Measurements from ENCODE around the gene APCDD1L. TPM values are rescaled to one million over a fixed set of nuclear protein-coding genes. Genes with fewer than 3 reads are reported as not detected.

APCDD1L gene
- polyA plus RNA-seq, 2 donors = 0.06 to 0.09 TPM

DNA sequence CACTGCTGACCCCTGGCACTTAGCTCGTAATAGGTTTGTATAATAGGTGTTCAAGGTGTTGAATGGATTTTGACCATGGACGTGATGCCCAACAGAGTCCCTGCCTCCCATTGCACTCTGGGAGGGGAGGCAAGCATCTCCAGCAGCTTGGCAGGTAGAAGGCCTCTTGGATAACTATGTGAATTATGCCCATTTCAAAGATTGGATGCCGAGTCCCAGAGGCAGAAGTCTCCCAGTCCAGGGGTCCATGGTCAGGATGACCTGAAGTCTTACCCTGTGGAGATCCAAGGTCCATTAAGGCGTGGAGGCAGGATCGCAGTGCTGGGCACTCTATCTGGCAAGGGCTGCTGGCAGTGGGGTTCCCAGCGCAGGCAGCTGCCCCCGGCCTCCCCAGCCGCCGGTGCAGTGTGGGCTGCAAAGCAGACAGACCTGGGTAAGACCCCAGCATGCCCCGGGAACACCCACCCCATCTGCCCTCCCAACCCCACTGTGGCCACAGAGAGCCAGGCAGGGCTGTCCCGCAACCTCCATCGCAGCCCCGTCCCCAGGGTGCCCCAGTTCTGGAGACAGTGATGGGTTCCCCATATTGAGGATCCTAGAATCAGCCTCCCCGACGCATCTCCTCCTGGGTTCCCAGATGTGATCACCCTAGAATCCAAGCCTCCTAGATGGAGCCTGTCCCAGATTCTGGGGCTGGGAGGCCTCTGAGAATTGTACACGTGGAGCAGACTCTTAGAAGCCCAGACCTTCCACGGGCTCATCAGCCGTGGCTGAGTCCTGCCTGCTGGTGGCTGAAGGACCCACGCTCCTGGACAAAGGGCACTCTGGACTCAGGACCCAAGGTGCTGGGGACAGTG is 44.6 kb downstream of the APCDD1L start:
- no peak overlapping the region for H3K27ac ChIP-seq (ENCODE audit: low read depth in 2 of 2, low read length in 1 of 2)
- no peaks in the 10 kb centered on the region for H3K36me3 ChIP-seq (ENCODE audit: control insufficient read depth in 2 of 2, insufficient read depth in 2 of 2, low read length in 1 of 2)
- no peaks in the 10 kb centered on the region for H3K4me1 ChIP-seq (ENCODE audit: control insufficient read depth in 2 of 2, insufficient read depth in 2 of 2, low read length in 1 of 2)
- 88 to 90% methylated on average over 19 of the region's 19 CpGs for WGBS, 2 donors
- no peak overlapping the region for H3K4me3 ChIP-seq (ENCODE audit: low read depth in 1 of 2, low read length in 2 of 2)
- no peaks in the 10 kb centered on the region for H3K9me3 ChIP-seq (ENCODE audit: control insufficient read depth in 2 of 2, insufficient read depth in 1 of 2, low read depth in 1 of 2, low read length in 1 of 2)
- no peaks in the 10 kb centered on the region for H3K27me3 ChIP-seq (ENCODE audit: control insufficient read depth in 1 of 2, insufficient read depth in 2 of 2, low read length in 2 of 2)

DNA sequence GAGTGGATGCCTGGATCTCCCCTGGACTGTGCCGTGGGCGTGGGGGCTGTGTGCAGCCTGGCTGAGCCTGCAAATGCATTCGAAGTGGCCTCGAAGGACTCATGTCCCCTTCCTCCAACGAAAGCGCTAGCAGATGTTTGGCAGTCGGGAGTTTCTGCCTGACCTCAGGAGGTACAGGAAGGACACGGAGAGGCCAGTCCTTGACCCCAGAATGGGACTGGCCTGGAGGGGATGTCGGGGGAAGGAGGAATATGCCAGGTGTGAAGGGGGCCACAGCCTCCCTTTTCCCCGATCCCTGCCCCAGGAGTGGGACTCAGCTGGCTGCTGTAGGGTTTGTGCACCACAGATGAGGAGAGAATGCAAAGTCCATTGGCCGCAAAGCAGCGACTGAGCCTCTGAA is 45.6 kb downstream of the APCDD1L start:
- no peak overlapping the region for H3K27ac ChIP-seq (ENCODE audit: low read depth in 2 of 2, low read length in 1 of 2)

DNA sequence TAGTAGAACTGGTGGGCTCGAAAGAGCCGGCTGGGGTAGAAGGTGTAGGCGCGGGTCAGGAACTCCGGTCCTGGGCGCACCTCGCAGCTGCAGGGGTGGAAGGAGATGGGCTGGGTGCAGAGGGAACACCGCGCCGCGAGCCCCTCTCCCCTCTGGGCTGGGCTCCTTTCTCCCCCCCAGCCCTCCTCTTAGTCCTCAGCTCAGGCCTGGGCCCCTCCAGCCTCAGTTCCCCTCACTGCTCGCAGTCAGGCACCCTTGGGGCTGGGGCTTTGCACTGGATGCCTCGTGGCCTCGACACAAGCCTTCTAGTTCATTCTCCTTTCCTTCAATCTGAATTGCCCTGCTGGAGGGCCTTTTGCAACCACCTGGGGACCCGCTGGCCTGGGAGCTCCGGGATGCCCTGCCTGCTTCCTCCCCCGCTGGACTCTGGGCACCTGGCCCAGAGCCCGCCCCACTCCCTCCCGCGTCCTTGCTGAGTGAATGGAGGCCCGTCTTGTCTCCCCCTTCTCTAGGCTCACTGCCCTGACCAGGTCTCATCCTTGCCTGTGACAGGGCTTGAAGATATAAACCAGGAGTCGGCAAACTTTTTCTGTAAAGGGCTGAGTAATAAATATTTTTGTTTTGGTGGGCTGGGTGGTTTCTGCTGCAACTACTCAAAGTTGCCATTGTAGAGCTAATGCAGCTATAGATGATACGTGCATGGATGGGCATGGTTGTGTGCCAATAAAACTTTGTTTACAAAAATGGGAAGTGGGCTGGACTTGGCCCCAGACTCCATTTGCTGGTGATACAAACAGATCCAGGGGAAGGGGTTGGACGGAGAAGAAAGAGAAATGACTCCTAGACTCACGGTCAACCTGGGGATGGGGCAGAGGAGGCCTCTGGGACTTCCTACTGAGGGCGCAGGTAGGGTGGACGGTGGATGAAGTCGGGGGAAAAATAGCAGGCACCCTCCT is 47.3 kb downstream of the APCDD1L start:
- H3K4me3 ChIP-seq (ENCODE audit: low read depth in 1 of 2, low read length in 2 of 2) = no peak overlapping the region
- H3K4me1 ChIP-seq (ENCODE audit: control insufficient read depth in 2 of 2, insufficient read depth in 2 of 2, low read length in 1 of 2) = no peaks in the 10 kb centered on the region

More for the DNA sequence above, 45.6 kb downstream of the APCDD1L start:
- Histone ChIP-seq H3K4me3 (ENCODE audit: low read depth in 1 of 2, low read length in 2 of 2) (no peak overlapping the region), H3K9me3 (ENCODE audit: control insufficient read depth in 2 of 2, insufficient read depth in 1 of 2, low read depth in 1 of 2, low read length in 1 of 2) (no peaks in the 10 kb centered on the region), H3K27me3 (ENCODE audit: control insufficient read depth in 1 of 2, insufficient read depth in 2 of 2, low read length in 2 of 2) (no peaks in the 10 kb centered on the region), H3K36me3 (ENCODE audit: control insufficient read depth in 2 of 2, insufficient read depth in 2 of 2, low read length in 1 of 2) (no peaks in the 10 kb centered on the region), H3K4me1 (ENCODE audit: control insufficient read depth in 2 of 2, insufficient read depth in 2 of 2, low read length in 1 of 2) (no peaks in the 10 kb centered on the region)
- 87 to 88% methylated on average over 12 of the region's 12 CpGs for WGBS, 2 donors

DNA sequence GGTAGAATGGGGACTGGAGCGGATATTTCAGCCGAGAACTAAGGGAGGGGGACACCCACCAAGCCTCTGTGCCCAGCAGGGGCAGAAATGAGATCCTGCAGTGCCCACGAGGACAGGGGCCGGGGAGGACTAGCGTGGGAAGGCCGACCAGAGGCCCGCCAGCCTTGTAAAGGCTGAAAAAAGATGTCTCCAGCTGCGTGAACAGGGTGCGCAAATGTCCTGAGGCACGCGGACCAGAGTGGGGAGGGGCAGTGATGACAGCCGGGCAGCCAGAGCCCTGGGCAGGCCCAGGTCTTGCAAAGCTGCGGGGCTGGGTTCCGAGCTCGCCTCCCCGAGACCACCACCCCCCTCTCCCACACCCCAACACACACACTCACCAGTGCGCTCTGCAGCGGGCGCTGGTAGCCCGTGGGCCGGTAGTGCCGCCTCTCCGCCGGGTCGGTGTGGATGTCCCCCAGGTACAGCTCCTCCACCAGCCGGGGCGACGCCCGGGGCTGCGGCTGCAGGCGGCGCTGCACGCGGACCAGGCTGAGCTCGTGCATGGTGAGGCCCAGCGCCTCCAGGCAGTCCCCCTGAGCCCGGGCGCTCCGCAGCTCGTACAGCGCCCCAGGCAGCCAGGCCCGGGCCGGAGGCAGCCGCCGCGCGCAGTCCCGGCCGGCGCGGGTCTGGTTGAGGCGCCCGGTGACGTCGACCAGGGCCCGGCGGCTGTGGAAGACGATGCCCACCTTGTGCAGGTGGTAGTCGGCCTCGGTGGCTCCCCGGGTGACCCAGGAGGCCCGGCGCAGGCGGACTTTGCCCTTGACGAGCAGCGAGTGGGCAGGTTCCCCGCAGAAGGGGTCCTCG is 48.2 kb downstream of the APCDD1L start:
- H3K4me3 ChIP-seq (ENCODE audit: low read depth in 1 of 2, low read length in 2 of 2) = no peak overlapping the region
- WGBS, 2 donors = 60 to 65% methylated on average over 59 to 68 of the region's 68 CpGs
- no peak overlapping the region for H3K27ac ChIP-seq (ENCODE audit: low read depth in 2 of 2, low read length in 1 of 2)

More for the DNA sequence above, 47.3 kb downstream of the APCDD1L start:
- no peaks in the 10 kb centered on the region for H3K9me3 ChIP-seq (ENCODE audit: control insufficient read depth in 2 of 2, insufficient read depth in 1 of 2, low read depth in 1 of 2, low read length in 1 of 2)
- H3K36me3 ChIP-seq (ENCODE audit: control insufficient read depth in 2 of 2, insufficient read depth in 2 of 2, low read length in 1 of 2) = no peaks in the 10 kb centered on the region
- 75 to 77% methylated on average over 26 to 28 of the region's 28 CpGs for WGBS, 2 donors
- H3K27ac ChIP-seq (ENCODE audit: low read depth in 2 of 2, low read length in 1 of 2) = no peak overlapping the region
- H3K27me3 ChIP-seq (ENCODE audit: control insufficient read depth in 1 of 2, insufficient read depth in 2 of 2, low read length in 2 of 2) = no peaks in the 10 kb centered on the region

DNA sequence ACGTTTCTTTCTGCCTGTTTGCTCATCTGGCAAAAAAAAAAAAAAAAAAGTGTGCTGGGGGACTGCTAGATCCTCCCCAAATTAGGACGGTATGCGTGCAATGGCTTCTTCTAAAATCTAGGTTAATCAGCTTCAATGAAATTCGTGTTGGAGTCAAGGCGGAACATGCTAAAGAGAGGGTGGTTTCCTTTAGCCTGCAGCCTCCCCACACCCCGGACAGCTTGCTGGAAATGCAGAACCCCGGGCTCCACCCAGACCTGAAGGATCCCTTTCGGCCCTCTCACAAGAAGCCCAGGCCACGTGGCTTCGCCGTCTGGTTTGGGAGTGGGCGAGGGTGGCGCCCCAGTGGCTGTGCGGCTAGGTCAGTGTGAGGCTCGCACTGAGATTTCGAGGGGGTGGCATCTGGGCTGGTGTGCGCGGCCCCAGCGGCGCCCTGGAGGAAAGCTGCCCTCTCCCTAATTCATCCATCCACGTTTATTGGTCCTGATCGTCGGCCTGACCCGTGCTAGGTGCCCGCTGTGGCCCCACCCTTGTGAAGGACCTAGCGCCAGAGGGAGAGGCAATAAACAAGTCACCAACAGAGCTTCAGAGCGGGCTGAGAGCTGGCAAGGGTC is 49.0 kb downstream of the APCDD1L start:
- no peaks in the 10 kb centered on the region for H3K27me3 ChIP-seq (ENCODE audit: control insufficient read depth in 1 of 2, insufficient read depth in 2 of 2, low read length in 2 of 2)
- H3K4me1 ChIP-seq (ENCODE audit: control insufficient read depth in 2 of 2, insufficient read depth in 2 of 2, low read length in 1 of 2) = no peaks in the 10 kb centered on the region
- H3K27ac ChIP-seq (ENCODE audit: low read depth in 2 of 2, low read length in 1 of 2) = no peak overlapping the region
- H3K36me3 ChIP-seq (ENCODE audit: control insufficient read depth in 2 of 2, insufficient read depth in 2 of 2, low read length in 1 of 2) = no peaks in the 10 kb centered on the region
- no peaks in the 10 kb centered on the region for H3K9me3 ChIP-seq (ENCODE audit: control insufficient read depth in 2 of 2, insufficient read depth in 1 of 2, low read depth in 1 of 2, low read length in 1 of 2)
- H3K4me3 ChIP-seq (ENCODE audit: low read depth in 1 of 2, low read length in 2 of 2) = no peak overlapping the region
- WGBS, 2 donors = 93 to 94% methylated on average over 27 of the region's 27 CpGs

More for the DNA sequence above, 48.2 kb downstream of the APCDD1L start:
- Histone ChIP-seq H3K36me3 (ENCODE audit: control insufficient read depth in 2 of 2, insufficient read depth in 2 of 2, low read length in 1 of 2) (no peaks in the 10 kb centered on the region), H3K27me3 (ENCODE audit: control insufficient read depth in 1 of 2, insufficient read depth in 2 of 2, low read length in 2 of 2) (no peaks in the 10 kb centered on the region), H3K9me3 (ENCODE audit: control insufficient read depth in 2 of 2, insufficient read depth in 1 of 2, low read depth in 1 of 2, low read length in 1 of 2) (no peaks in the 10 kb centered on the region), H3K4me1 (ENCODE audit: control insufficient read depth in 2 of 2, insufficient read depth in 2 of 2, low read length in 1 of 2) (no peaks in the 10 kb centered on the region)

DNA sequence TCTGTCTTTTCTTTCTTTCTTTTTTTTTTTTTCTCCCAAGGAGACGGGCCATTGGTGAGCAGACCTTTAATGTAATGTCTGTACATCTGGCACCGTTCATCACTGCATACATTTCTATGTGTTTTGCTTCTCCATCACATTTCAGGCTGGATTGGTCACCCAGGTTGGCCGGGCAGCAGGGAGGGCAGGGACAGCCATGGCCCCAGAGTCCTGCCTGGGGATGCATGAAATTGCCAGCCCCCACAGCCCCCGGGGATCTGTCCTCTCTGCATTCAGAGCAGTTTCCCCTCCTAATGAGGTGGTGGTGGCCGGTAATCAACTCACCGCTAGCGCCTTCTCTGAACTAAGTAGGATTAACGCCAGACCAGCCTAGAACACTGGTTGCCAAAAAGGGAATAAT is 50.4 kb downstream of the APCDD1L start:
- Histone ChIP-seq H3K9me3 (ENCODE audit: control insufficient read depth in 2 of 2, insufficient read depth in 1 of 2, low read depth in 1 of 2, low read length in 1 of 2) (no peaks in the 10 kb centered on the region), H3K27me3 (ENCODE audit: control insufficient read depth in 1 of 2, insufficient read depth in 2 of 2, low read length in 2 of 2) (no peaks in the 10 kb centered on the region), H3K27ac (ENCODE audit: low read depth in 2 of 2, low read length in 1 of 2) (no peak overlapping the region), H3K4me1 (ENCODE audit: control insufficient read depth in 2 of 2, insufficient read depth in 2 of 2, low read length in 1 of 2) (peaks cover 0 to under 1% of the 10 kb centered on the region in 2 donors), H3K4me3 (ENCODE audit: low read depth in 1 of 2, low read length in 2 of 2) (no peak overlapping the region), H3K36me3 (ENCODE audit: control insufficient read depth in 2 of 2, insufficient read depth in 2 of 2, low read length in 1 of 2) (no peaks in the 10 kb centered on the region)
- WGBS, 2 donors = 75 to 82% methylated on average over 8 of the region's 8 CpGs

DNA sequence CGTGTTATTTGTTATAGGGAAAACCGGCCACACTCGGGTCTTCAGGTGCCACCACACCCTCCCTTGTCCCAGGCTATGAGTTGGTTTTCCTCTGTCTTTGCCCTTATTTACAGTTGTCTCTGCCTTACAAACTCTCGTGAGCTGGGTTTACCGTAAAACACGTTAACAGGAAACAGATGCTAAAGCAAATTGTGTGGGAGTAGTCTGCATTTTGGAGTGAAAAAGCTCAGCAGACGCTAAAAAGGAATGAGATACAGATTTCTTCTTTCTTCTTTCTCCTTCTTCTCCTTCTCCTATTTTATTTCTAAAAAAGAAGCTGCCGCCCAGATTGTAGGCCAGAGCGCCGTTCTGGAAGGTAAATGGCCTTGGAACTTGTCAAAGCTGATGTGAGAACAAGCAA is 51.9 kb downstream of the APCDD1L start:
- no peaks in the 10 kb centered on the region for H3K27me3 ChIP-seq (ENCODE audit: control insufficient read depth in 1 of 2, insufficient read depth in 2 of 2, low read length in 2 of 2)
- no peak overlapping the region for H3K4me3 ChIP-seq (ENCODE audit: low read depth in 1 of 2, low read length in 2 of 2)
- 77 to 83% methylated on average over 10 of the region's 10 CpGs for WGBS, 2 donors
- H3K4me1 ChIP-seq (ENCODE audit: control insufficient read depth in 2 of 2, insufficient read depth in 2 of 2, low read length in 1 of 2) = peaks cover 3 to 5% of the 10 kb centered on the region in 2 donors
- H3K36me3 ChIP-seq (ENCODE audit: control insufficient read depth in 2 of 2, insufficient read depth in 2 of 2, low read length in 1 of 2) = no peaks in the 10 kb centered on the region
- no peak overlapping the region for H3K27ac ChIP-seq (ENCODE audit: low read depth in 2 of 2, low read length in 1 of 2)
- no peaks in the 10 kb centered on the region for H3K9me3 ChIP-seq (ENCODE audit: control insufficient read depth in 2 of 2, insufficient read depth in 1 of 2, low read depth in 1 of 2, low read length in 1 of 2)

DNA sequence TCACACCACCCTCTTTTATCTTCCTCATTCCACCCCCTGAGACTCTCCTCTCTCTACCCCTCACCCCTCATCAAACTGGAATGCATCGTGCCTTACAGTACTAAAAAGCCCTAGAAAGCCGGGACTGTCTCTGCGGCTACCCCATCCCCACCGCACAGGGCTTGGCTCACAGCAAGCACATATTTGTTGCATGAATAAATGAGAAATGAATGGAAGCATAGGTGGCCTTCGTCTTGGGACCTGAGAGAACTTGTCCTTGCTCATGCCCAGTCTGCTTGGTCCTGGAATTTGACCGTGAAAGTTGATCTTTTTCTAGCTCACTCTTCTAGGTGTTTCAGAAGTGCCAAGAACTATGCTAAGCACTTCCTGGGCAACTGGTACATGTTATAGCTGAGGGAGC is 53.3 kb downstream of the APCDD1L start:
- no peaks in the 10 kb centered on the region for H3K36me3 ChIP-seq (ENCODE audit: control insufficient read depth in 2 of 2, insufficient read depth in 2 of 2, low read length in 1 of 2)
- H3K4me1 ChIP-seq (ENCODE audit: control insufficient read depth in 2 of 2, insufficient read depth in 2 of 2, low read length in 1 of 2) = peaks cover 3 to 5% of the 10 kb centered on the region in 2 donors
- H3K27me3 ChIP-seq (ENCODE audit: control insufficient read depth in 1 of 2, insufficient read depth in 2 of 2, low read length in 2 of 2) = no peaks in the 10 kb centered on the region
- H3K9me3 ChIP-seq (ENCODE audit: control insufficient read depth in 2 of 2, insufficient read depth in 1 of 2, low read depth in 1 of 2, low read length in 1 of 2) = no peaks in the 10 kb centered on the region
- H3K4me3 ChIP-seq (ENCODE audit: low read depth in 1 of 2, low read length in 2 of 2) = no peak overlapping the region
- H3K27ac ChIP-seq (ENCODE audit: low read depth in 2 of 2, low read length in 1 of 2) = no peak overlapping the region
- 61 to 64% methylated on average over 6 of the region's 6 CpGs for WGBS, 2 donors
